NCI-H345 treated with DMSO at 0.1 percent for 48 hours (cell line): ENCODE results near the gene EXOSC5.
"Not testable (repeated sequence)": the region's sequence is repeated elsewhere in the genome, so short reads cannot be mapped to it uniquely, and the experiment has no call there.

Experiments
- DNase-seq: peaks from one replicate; lab custom pipeline; 2025; ENCODE audit not compliant: unreplicated experiment; lab: John Stamatoyannopoulos, UW

The EXOSC5 gene

DNA sequence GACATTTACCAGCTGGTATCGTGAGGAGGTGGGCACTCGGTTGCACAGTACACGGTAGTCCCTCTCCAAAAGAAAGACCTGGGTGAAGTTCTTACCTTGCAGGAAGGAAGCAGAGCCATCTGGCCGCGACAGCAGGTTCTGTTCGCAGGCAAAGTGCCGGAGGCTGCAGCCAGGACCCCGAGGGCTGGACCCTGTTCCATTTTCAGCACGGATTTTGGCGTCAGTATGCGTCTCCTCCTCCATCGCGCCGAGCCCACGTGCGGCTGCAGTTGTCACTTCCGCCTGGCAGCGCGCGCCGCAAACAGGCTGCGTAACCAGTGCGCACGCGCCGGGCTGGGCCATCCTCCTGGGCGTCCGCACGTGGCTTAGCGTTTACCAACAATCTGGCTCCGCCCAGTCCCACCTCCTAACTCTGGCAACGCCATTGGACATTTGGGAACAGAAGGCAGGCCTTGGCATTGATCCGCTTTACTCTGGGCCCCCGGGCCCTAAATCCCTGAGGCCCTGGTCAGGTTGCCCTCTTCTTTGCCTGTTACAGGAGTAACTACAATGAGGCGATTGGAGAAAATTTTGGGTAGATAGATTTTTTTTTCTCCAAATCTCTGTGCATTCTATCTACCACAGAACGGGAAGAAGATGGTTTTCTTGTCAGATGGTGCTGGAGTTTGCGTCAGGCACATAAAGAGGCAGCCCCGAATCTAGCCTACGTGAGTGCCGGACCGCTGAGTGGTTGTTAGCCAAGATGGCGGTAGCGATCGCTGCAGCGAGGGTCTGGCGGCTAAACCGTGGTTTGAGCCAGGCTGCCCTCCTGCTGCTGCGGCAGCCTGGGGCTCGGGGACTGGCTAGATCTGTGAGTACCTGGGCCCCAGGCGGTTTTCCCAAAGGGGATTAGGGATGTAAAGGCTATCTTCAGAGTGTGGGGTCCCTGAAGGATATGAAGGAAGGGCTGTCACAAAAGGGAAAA, at the start of gene EXOSC5, which contains the start of gene BCKDHA:
TSS of gene EXOSC5 (minus strand) at position 274 of the 964 bp plus-strand sequence. CDS start at position 243, 31 bp downstream.
TSS of gene BCKDHA (plus strand) at position 733 of the 964 bp plus-strand sequence. CDS start at position 743, 10 bp downstream.
- peak; percentile 92 for DNase-seq

DNA sequence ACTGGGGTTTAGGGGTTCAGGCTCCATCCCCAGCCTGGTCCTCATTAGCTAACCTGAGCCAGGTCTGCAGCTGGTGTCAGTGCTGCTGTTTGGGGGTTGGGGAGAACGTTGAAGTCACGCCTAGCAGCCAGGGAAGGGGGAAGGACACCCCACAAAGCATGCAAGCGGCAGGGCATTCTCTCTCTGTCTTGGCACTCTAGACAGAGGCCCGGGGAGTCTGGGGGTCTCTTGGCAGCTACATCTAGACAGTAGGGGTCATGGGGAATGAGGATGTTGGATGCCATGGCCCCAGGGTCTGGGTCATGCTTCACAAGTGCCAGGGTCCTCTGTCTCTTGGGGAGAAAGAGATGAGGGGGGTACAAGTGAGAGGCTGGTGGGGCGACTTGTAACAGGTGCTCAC, 48.4 kb upstream of the EXOSC5 start:
- DNase-seq = no peak

- no peak for DNase-seq
Observed at GRCh38 chr19:41443813-41444455, 46.8 kb upstream of the EXOSC5 start.

DNA sequence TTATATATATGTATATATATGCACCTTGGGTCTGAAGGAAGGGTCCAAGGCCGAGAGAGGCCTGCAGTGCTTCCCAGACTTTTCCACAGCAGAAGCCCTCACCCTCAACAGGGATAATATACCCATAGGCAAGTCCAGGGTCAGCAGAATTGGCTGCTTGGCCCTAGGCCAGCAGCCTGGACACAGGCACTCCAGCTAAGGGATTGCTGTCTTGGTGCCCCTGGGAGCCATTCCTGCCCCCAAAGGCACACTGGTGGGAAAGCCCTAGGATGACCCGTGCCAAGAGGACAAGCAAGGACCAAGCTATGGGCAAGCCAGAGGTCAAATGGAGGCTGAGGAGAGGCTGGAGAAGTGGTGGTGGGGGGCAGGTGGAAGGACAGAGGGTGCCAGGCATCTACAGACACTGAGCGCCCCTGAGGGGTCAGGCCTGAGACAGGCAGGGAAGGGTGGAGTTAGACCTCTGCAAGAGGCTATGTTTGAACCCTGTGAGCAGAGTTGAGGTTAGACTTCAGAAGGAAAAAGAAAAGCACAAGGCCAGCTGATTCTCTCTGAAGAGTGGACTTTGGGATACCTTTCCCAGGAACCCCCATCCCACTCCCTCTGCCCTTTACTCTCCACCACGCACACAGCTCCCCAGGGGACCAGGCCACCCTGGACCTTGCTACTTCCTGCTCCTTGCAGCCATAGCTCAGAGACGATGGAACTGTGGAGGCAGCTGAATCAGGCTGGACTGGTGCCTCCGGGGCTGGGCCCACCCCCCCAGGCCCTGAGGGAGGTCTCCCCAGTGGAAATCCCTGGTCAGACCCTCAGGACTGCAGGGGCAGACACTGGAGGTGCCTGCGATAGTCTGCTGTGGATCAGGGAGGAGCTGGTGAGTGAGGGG, 45.6 kb upstream of the EXOSC5 start, which contains the start of gene ERICH4:
TSS of gene ERICH4 (plus strand) at position 684 of the 883 bp plus-strand sequence. CDS start at position 698, 14 bp downstream.
- DNase-seq = no peak

GRCh38 chr19:41441321-41441945, 44.3 kb upstream of the EXOSC5 start:
- DNase-seq = no peak

DNA sequence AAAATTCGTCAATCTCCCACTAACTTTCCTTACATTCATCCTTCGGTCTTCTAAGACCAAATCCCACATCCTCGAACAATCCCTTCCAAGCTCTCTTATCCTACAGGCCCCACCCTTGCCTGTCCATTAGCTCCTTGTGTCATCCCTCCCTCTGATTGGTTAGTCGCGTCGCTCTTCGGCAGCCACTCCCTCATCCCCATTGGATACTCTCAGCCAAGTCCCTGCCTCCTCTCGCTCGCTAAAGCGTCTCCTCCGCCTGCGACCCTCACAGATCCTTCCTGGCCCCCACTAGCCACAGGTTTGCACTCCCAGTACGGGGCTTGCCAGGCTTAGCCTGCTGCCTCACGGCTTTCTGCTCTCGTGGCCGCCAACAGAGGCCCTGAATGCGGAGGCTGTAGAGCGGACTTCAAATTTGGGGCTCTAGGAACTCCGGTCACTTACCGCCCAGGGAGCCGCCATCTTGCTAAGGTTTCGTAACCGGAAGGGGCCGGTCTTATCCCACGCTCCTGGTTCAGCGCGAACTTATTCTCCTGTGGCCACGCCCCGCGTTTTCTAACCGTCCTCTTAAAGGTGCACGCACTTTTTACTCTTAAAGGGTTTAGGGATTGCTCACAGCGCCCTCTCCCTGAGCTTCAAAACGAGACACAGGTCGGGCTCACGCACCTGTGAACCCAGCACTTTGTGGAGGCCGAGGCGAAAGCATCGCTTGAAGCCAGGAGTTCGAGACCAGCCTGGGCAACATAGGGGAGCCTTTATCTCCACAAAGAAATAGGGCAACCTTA, 42.5 kb upstream of the EXOSC5 start, which contains the start of gene DMAC2:
TSS of gene DMAC2 (minus strand) at position 472 of the 782 bp plus-strand sequence. CDS start at position 459, 13 bp downstream.
- DNase-seq = peak; percentile 91

DNA sequence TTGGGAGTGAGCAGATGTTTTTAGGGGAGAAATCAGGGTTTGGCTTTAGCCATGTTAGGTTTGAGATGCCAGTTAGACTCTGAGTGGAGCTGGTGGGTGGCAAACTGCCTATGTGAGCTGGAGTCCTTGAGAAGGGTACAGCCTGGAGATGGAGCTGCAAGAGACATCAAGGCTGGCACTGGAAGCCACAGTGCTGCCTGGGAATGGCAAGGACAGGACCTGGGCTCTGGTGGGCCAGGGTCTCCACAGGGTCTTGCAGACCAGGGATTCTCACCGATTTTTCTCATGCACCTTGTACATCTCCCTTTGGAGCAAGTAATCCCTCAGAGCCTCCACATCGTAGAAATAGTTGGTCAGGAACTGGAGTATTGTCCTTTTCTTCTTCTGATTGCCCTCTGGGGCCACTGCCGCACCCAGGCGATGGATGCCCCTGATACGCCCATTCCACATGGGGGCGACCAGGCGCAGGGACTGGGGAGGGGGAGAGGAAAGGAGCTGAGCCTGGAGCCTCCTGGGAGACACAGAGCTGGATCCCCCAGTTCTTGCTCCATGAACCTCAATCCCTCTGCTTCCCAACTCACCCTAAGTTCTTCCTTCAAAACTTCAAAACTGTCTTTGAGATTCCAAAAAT, 40.9 kb upstream of the EXOSC5 start:
- DNase-seq = no peak

DNA sequence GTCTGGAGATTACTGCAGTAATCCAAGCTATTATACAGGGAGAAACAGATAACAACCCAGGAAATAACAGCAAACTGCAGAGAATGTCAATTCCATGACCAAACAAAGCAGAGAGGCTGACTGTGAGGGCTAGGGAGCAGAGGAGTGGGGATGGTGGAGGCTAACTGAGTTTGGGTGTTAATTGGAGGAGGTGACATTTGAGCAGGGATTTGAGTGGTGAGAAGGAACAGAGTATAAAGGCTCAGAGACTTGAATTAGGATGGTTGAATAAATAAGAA, 39.5 kb upstream of the EXOSC5 start:
- DNase-seq = no peak

GRCh38 chr19:41435936-41436673, 38.9 kb upstream of the EXOSC5 start:
- DNase-seq = no peak

GRCh38 chr19:41435376-41435775, 38.2 kb upstream of the EXOSC5 start:
- not testable (repeated sequence) for DNase-seq

DNA sequence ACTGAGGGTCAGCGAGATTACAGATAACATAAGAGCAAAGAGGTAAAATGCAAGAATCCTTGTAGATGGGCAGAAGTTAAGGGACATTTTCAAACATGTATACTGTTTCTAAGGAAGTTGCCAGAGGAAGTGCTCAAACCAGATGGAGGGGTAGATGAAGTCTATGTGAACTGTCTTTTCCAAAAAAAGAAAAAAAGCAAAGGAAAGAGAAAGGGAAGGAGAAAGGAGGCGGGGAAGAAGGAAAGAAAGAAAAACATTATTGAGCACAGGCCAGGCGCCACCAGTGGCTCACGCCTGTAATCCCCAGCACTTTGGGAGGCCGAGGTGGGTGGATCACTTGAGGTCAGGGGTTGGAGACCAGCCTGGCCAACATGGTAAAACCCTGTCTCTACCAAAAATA, 37.3 kb upstream of the EXOSC5 start:
- no peak for DNase-seq

DNA sequence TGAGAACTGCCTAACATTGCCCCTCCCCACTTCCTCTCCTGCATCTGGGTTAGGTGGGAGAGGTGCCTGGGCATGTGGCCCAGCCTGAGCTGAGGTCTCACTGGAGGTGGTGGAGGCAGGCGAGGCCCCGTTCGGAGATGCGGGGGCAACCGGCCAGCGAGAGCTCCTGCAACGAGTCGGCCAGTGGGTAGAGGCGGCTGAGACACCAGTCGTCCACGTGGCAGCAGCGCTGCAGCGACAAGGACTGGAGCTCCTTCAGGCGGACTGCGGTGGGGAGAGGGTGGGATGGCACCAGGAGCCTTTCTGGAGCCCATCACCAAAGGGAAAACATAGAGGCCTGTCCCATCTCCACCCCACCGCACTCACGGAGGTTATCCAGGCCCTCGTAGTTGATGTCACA, 36.0 kb upstream of the EXOSC5 start:
- DNase-seq = no peak

- no peak for DNase-seq
Observed at GRCh38 chr19:41431426-41432386, 34.5 kb upstream of the EXOSC5 start.

GRCh38 chr19:41430922-41431321, 33.8 kb upstream of the EXOSC5 start:
- DNase-seq = no peak

DNA sequence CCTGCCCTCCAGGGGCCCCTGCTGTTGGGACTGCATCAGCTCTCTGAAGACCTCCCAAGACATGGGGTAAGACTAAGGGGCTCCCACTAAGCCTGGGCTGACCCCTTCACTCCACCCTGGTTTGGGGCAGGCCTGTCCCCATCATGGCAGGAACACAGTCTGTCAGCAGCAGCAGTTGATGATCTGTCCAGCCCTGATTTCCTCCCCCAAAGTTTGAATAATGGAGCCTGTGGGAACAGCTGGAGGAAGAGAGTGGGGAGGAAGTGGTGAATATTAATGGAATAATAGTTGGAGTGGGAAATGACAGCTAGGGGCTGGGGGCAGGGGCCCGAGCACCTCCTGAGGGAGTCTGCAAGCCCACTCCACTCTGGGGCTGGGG, 31.3 kb upstream of the EXOSC5 start:
- no peak for DNase-seq

DNA sequence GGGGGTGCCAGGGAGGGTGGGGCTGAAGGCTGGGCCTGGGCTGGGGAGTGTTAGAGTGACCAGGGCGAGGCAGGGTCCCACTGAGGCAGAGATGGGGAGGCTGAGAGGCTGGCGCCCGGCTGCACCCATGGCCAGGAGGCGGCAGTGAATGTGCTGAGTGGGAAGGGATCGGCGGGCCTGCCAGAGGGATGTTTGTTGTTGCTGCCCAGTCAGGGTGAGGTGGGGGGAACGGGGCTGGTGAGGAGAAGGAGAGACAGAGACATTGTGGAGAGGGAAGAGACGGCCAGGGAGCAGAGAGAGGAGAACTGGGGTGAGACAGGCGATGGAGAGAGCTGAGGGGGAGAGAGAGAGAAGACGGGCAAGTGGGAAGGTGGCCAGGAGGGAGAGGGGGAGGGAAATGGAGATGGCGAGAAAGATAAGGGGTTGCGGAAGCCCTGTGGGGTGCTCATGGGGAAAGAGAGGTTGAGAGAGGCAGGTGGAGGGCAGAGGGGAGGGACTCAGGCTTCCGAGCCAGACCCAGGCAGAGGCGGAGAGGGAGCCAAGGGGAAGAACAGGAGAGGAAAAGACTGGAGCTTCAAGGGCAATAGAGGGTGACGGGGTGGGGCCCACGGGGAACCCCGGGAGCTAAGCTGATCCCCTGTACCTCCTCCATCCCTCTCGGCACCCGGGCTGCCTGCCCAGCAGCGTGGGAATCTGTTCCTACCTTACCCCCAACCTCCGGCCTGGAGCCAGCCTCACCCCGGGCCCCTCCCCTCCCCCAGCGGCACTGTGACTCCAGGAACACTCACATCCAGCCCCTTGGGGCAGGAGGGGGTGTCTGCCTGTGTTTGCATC, 30.7 kb upstream of the EXOSC5 start:
- no peak for DNase-seq
